HG03571 (cell line): ENCODE measurements around the gene SLC26A5.
"Not testable (repeated sequence)": the region's sequence is repeated elsewhere in the genome, so short reads cannot be mapped to it uniquely, and the experiment has no call there.

Experiments
- ATAC-seq: cut with Tn5 transposase; IDR thresholded peaks from one replicate; pipeline ENCODE4 v1.9.1; 2021; ENCODE audit not compliant: unreplicated experiment

Gene SLC26A5

GRCh38 chr7:103446049-103446520 lies at the start of gene SLC26A5:
Gene SLC26A5 (minus strand): TSS chr7:103446207. CDS start chr7:103421514, 24,693 bp downstream.
- peak; percentile 55 for ATAC-seq

- no peak for ATAC-seq
Observed at GRCh38 chr7:103487419-103487818, 41.4 kb upstream of the SLC26A5 start.

- ATAC-seq: not testable (repeated sequence)
Observed at GRCh38 chr7:103486873-103487272, 40.9 kb upstream of the SLC26A5 start.

- ATAC-seq: no peak
Observed at GRCh38 chr7:103480771-103481170, 34.8 kb upstream of the SLC26A5 start.

- no peak for ATAC-seq
Observed at GRCh38 chr7:103474956-103475355, 28.9 kb upstream of the SLC26A5 start.

GRCh38 chr7:103469095-103469948 lies 23.3 kb upstream of the SLC26A5 start:
- no peak for ATAC-seq

- no peak for ATAC-seq
Observed at GRCh38 chr7:103466814-103467213, 20.8 kb upstream of the SLC26A5 start.

- no peak for ATAC-seq
Observed at GRCh38 chr7:103462358-103462757, 16.4 kb upstream of the SLC26A5 start.

GRCh38 chr7:103447073-103447960 lies 1.3 kb upstream of the SLC26A5 start:
- ATAC-seq: no peak

- ATAC-seq: peak; percentile 26
Observed at GRCh38 chr7:103445228-103446048, 569 bp downstream of the SLC26A5 start.

- no peak for ATAC-seq
Observed at GRCh38 chr7:103439661-103440060, 6.3 kb downstream of the SLC26A5 start.

- no peak for ATAC-seq
Observed at GRCh38 chr7:103437623-103438022, 8.4 kb downstream of the SLC26A5 start.

GRCh38 chr7:103432712-103433111 lies 13.3 kb downstream of the SLC26A5 start:
- ATAC-seq: peak; percentile 64

GRCh38 chr7:103425177-103425576 lies 20.8 kb downstream of the SLC26A5 start:
- ATAC-seq: no peak

GRCh38 chr7:103423467-103424179 lies 22.4 kb downstream of the SLC26A5 start:
- no peak for ATAC-seq

- ATAC-seq: no peak
Observed at GRCh38 chr7:103420857-103421384, 25.1 kb downstream of the SLC26A5 start.

GRCh38 chr7:103418241-103418640 lies 27.8 kb downstream of the SLC26A5 start:
- ATAC-seq: no peak

GRCh38 chr7:103413407-103413806 lies 32.6 kb downstream of the SLC26A5 start:
- no peak for ATAC-seq

- ATAC-seq: no peak
Observed at GRCh38 chr7:103412151-103412550, 33.9 kb downstream of the SLC26A5 start.
